Liver (tissue), 9 donors: Measurements from ENCODE around the gene COPE. TPM values are rescaled to one million over a fixed set of nuclear protein-coding genes. Genes with fewer than 3 reads are reported as not detected.

Source experiments
- DNase-seq: peaks from one replicate; pipeline ENCODE4 v3.0.0-alpha.2; 2017; ENCODE audit warnings: low spot score
- H3K27ac ChIP-seq, 2 donors: one replicate each; pipeline ENCODE4 v1.7.0; 2013; ENCODE audit warnings: inconsistent platforms in 2 of 2, low read length in 2 of 2, control low read depth in 1 of 2, low read depth in 1 of 2, mild to moderate bottlenecking in 1 of 2
- H3K27me3 ChIP-seq, 4 donors: one replicate each; pipeline versions ENCODE4 v1.6.1 to v1.7.0; 2013; ENCODE audit warnings: low read length in 3 of 4, inconsistent platforms in 1 of 4, mild to moderate bottlenecking in 1 of 4, moderate library complexity in 1 of 4; ENCODE audit not compliant: control insufficient read depth in 4 of 4, insufficient read depth in 4 of 4
- H3K36me3 ChIP-seq, 4 donors: one replicate each; pipeline versions ENCODE4 v1.6.1 to v1.7.0; 2013; ENCODE audit warnings: low read length in 3 of 4, mild to moderate bottlenecking in 3 of 4, low read depth in 1 of 4, moderate library complexity in 1 of 4; ENCODE audit not compliant: control insufficient read depth in 4 of 4, insufficient read depth in 3 of 4
- H3K4me1 ChIP-seq, 4 donors: one replicate each; pipeline versions ENCODE4 v1.6.1 to v1.7.0; 2013; ENCODE audit warnings: low read length in 3 of 4, mild to moderate bottlenecking in 3 of 4, moderate library complexity in 1 of 4; ENCODE audit not compliant: control insufficient read depth in 4 of 4, insufficient read depth in 4 of 4
- H3K4me3 ChIP-seq, 3 donors: one replicate each; pipeline versions ENCODE4 v1.6.1 to v1.7.0; 2013; ENCODE audit warnings: low read length in 3 of 3, control low read depth in 1 of 3, low read depth in 1 of 3, mild to moderate bottlenecking in 1 of 3
- H3K9ac ChIP-seq, 2 donors: one replicate each; pipeline ENCODE4 v1.7.0; 2013; ENCODE audit warnings: low read length in 2 of 2, mild to moderate bottlenecking in 2 of 2, moderate library complexity in 2 of 2, control low read depth in 1 of 2, low read depth in 1 of 2
- H3K9me3 ChIP-seq, 4 donors: one replicate each; pipeline versions ENCODE4 v1.6.1 to v1.7.0; 2013; ENCODE audit warnings: low read length in 3 of 4; ENCODE audit not compliant: control insufficient read depth in 4 of 4
- ATF3 ChIP-seq: IDR thresholded peaks from 2 replicates; pipeline ENCODE4 v1.6.1; 2016; ENCODE audit warnings: antibody characterized with exemption
- EGR1 ChIP-seq, 2 donors: IDR thresholded peaks; 2 replicates each; pipeline ENCODE4 v1.6.1; 2016 to 2018; ENCODE audit warnings: antibody characterized with exemption in 2 of 2, low read depth in 2 of 2
- FOXA1 ChIP-seq: IDR thresholded peaks from 2 replicates; pipeline ENCODE4 v1.6.1; 2016; ENCODE audit warnings: antibody characterized with exemption
- FOXA2 ChIP-seq: IDR thresholded peaks from 2 replicates; pipeline ENCODE4 v1.6.1; 2016; ENCODE audit warnings: antibody characterized with exemption
- GABPA ChIP-seq, 2 donors: IDR thresholded peaks in 1 of 2; conservative IDR thresholded peaks in 1 of 2; 2 replicates each; pipeline ENCODE4 v1.6.1; 2016; ENCODE audit warnings: antibody characterized with exemption in 2 of 2, mild to moderate bottlenecking in 1 of 2, moderate library complexity in 1 of 2
- HNF4A ChIP-seq, 2 donors: conservative IDR thresholded peaks; 2 replicates each; pipeline ENCODE4 v1.6.1; 2016; ENCODE audit warnings: antibody characterized with exemption in 2 of 2, mild to moderate bottlenecking in 2 of 2
- HNF4G ChIP-seq: IDR thresholded peaks from 2 replicates; pipeline ENCODE4 v1.6.1; 2016; ENCODE audit warnings: antibody characterized with exemption
- JUND ChIP-seq, 2 donors: IDR thresholded peaks; 2 replicates each; pipeline ENCODE4 v1.6.1; 2016; ENCODE audit warnings: antibody characterized with exemption in 2 of 2
- NR2F2 ChIP-seq: IDR thresholded peaks from 2 replicates; pipeline ENCODE4 v1.6.1; 2016; ENCODE audit warnings: antibody characterized with exemption
- RAD21 ChIP-seq, 2 donors: IDR thresholded peaks; 2 replicates each; pipeline ENCODE4 v1.6.1; 2016; ENCODE audit warnings: antibody characterized with exemption in 2 of 2, mild to moderate bottlenecking in 2 of 2
- RXRA ChIP-seq, 2 donors: IDR thresholded peaks; 2 replicates each; pipeline ENCODE4 v1.6.1; 2017 to 2018; ENCODE audit warnings: antibody characterized with exemption in 2 of 2, mild to moderate bottlenecking in 1 of 2
- TAF1 ChIP-seq: conservative IDR thresholded peaks from 2 replicates; pipeline ENCODE4 v1.6.1; 2016; ENCODE audit warnings: antibody characterized with exemption, mild to moderate bottlenecking
- YY1 ChIP-seq: IDR thresholded peaks from 2 replicates; pipeline ENCODE4 v1.6.1; 2016; ENCODE audit warnings: antibody characterized with exemption, mild to moderate bottlenecking
- WGBS: extraction: QIAGEN DNeasy Blood & Tissue Kit; methylation state at CpG from one replicate; pipeline ENCODE4 v1.1.7; 2013; 5-methylcytosine and 5-hydroxymethylcytosine counted together
- polyA plus RNA-seq, 2 donors: library from polyadenylated mRNA; stranded (reverse) in 1 of 2; unstranded in 1 of 2; fragments of 200-250 nt in 1 of 2; fragments of >200 nt in 1 of 2; fragmentation: Nextera tagmentation in 1 of 2; extraction: Ambion mirVana in 1 of 2; gene quantifications; one replicate each; pipeline versions ENCODE4 v1.2.1 to v1.2.3, GENCODE V29; 2013 to 2015
- total RNA-seq, 2 donors: library from RNA; depleted of rRNA; stranded (reverse); fragments of >200 nt; gene quantifications; one replicate each; pipeline ENCODE4 v1.2.3, GENCODE V29; 2014
- TF ChIP-seq, protein P1 (sequence below): fragments of 150-350 bp; IDR thresholded peaks from 2 replicates; pipeline ENCODE4 v1.5.1; 2017; ENCODE audit warnings: improper control_type of control experiment, low read depth, low read length; ENCODE audit not compliant: missing input control
- TF ChIP-seq, protein P2 (sequence below): IDR thresholded peaks from 2 replicates; pipeline ENCODE4 v1.6.1; 2016; ENCODE audit warnings: antibody characterized with exemption
- donor health status: healthy.
- donor health status: healthy.
- donor health status: healthy.
- donor health status: healthy.
- donor health status: healthy.

Gene COPE
- total and polyA plus RNA-seq, 4 donors: 103 to 204 (median 142) TPM

- TF ChIP-seq, protein P1, sequence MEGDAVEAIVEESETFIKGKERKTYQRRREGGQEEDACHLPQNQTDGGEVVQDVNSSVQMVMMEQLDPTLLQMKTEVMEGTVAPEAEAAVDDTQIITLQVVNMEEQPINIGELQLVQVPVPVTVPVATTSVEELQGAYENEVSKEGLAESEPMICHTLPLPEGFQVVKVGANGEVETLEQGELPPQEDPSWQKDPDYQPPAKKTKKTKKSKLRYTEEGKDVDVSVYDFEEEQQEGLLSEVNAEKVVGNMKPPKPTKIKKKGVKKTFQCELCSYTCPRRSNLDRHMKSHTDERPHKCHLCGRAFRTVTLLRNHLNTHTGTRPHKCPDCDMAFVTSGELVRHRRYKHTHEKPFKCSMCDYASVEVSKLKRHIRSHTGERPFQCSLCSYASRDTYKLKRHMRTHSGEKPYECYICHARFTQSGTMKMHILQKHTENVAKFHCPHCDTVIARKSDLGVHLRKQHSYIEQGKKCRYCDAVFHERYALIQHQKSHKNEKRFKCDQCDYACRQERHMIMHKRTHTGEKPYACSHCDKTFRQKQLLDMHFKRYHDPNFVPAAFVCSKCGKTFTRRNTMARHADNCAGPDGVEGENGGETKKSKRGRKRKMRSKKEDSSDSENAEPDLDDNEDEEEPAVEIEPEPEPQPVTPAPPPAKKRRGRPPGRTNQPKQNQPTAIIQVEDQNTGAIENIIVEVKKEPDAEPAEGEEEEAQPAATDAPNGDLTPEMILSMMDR: no peak
- TF ChIP-seq, protein P2, sequence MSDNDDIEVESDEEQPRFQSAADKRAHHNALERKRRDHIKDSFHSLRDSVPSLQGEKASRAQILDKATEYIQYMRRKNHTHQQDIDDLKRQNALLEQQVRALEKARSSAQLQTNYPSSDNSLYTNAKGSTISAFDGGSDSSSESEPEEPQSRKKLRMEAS: no peak
- TF ChIP-seq GABPA (IDR thresholded peaks at IDR 0.05 in 1 of 2, conservative IDR thresholded peaks at IDR 0.05 in 1 of 2) (no peak), NR2F2 (no peak), JUND (IDR thresholded peaks at IDR 0.05) (no peak), RXRA (IDR thresholded peaks at IDR 0.05) (no peak), EGR1 (IDR thresholded peaks at IDR 0.05; ENCODE audit: low read depth in 2 of 2) (no peak)
Observed at GRCh38 chr19:18931316-18932162, 12.4 kb upstream of the COPE start (continued).

DNA sequence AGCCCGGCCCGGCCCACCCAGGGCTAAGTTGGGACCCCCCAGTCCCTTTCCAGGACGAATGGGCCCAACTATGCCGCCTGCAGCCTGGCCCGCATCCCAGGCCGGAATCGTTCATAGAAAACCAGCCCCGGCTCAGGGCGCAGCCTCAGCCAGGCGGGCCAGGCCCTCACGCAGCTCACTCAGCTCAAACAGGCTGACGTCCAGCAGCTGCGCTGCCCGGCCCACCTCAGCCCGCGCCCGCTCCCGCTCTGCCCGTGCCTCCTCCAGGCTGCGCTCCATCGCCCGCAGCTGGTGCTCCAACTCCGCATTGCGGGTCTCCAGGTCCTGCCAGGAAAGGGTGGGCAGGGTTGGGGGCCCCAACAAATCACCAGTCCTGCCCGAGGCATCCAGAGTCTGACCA is 10.1 kb upstream of the COPE start:
- no peak for DNase-seq
- peaks cover 10 to 34% (median 15%) of the 10 kb centered on the region in 4 donors for H3K36me3 ChIP-seq
- H3K9ac ChIP-seq: no peak overlapping the region
- WGBS: 92% methylated on average over 25 of the region's 25 CpGs
- TF ChIP-seq FOXA2 (no peak), FOXA1 (no peak), NR2F2 (no peak), RXRA (IDR thresholded peaks at IDR 0.05) (no peak), RAD21 (IDR thresholded peaks at IDR 0.05) (no peak), TAF1 (no peak), HNF4A (conservative IDR thresholded peaks at IDR 0.05) (no peak), YY1 (no peak), EGR1 (IDR thresholded peaks at IDR 0.05; ENCODE audit: low read depth in 2 of 2) (no peak), HNF4G (no peak), GABPA (IDR thresholded peaks at IDR 0.05 in 1 of 2, conservative IDR thresholded peaks at IDR 0.05 in 1 of 2) (no peak), ATF3 (no peak), JUND (IDR thresholded peaks at IDR 0.05) (no peak)
- TF ChIP-seq, protein P1: no peak
- TF ChIP-seq, protein P2: no peak
- H3K27me3 ChIP-seq: no peaks in the 10 kb centered on the region
- H3K27ac ChIP-seq: no peak overlapping the region
- H3K4me3 ChIP-seq: no peak overlapping the region
- peaks cover 0 to 3% (median under 1%) of the 10 kb centered on the region in 4 donors for H3K4me1 ChIP-seq
- H3K9me3 ChIP-seq: no peaks in the 10 kb centered on the region
